Thyroid gland (tissue), 4 donors: Measurements from ENCODE around the gene PTGDS. TPM values are rescaled to one million over a fixed set of nuclear protein-coding genes. Genes with fewer than 3 reads are reported as not detected.
A peak's percentile ranks its signal among the peaks of the same experiment; 100 is the strongest.

Experiments used
- DNase-seq, 2 donors: peaks; one replicate each; pipeline ENCODE4 v3.0.0-alpha.2; 2019
- H3K27ac ChIP-seq, 3 donors: fragments of 200-600 bp; sonication (generic); 1 replicate in 2 of 3; 2 replicates in 1 of 3; pipeline ENCODE4 v1.5.1; 2016 to 2019; ENCODE audit warnings: mild to moderate bottlenecking in 1 of 3, moderate library complexity in 1 of 3
- H3K27me3 ChIP-seq: fragments of 200-600 bp; sonication (generic); one replicate; pipeline ENCODE4 v1.5.1; 2019
- H3K36me3 ChIP-seq, 2 donors: fragments of 200-600 bp; sonication (generic); one replicate each; pipeline ENCODE4 v1.5.1; 2016 to 2019
- H3K4me1 ChIP-seq, 2 donors: fragments of 200-600 bp; sonication (generic); one replicate each; pipeline ENCODE4 v1.5.1; 2017 to 2019
- H3K4me3 ChIP-seq, 3 donors: fragments of 200-600 bp; sonication (generic); replicated peaks in 1 of 3; 1 replicate in 2 of 3; 2 replicates in 1 of 3; pipeline ENCODE4 v1.5.1; 2016; ENCODE audit warnings: mild to moderate bottlenecking in 1 of 3
- H3K9me3 ChIP-seq: fragments of 200-600 bp; sonication (generic); one replicate; pipeline ENCODE4 v1.5.1; 2017
- CTCF ChIP-seq, 6 experiments: fragments of 200-600 bp in 3 of 6; fragments of 450-650 bp in 3 of 6; sonication (generic) in 3 of 6; IDR thresholded peaks; one replicate each; pipeline ENCODE4 v1.5.1; 2016 to 2019; ENCODE audit warnings: antibody characterized with exemption in 6 of 6, mild to moderate bottlenecking in 2 of 6, inconsistent platforms in 1 of 6, moderate library complexity in 1 of 6
- POLR2A ChIP-seq, 2 donors: fragments of 450-650 bp; IDR thresholded peaks; one replicate each; pipeline ENCODE4 v1.6.1; 2017; ENCODE audit warnings: antibody characterized with exemption in 2 of 2, mild to moderate bottlenecking in 2 of 2, moderate library complexity in 1 of 2
- WGBS, 2 donors: methylation state at CpG; one replicate each; pipeline ENCODE4 v1.1.5; 2017; 5-methylcytosine and 5-hydroxymethylcytosine counted together
- intact Hi-C: fragments of 100-400 bp; cut with DNase I; formaldehyde crosslinking; loops from one replicate; pipeline ENCODE4 v1.15.1; 2023
- total RNA-seq, 4 donors: library from RNA; depleted of rRNA; stranded (reverse); fragments of >200 nt; gene quantifications; one replicate each; pipeline ENCODE4 v1.2.3, GENCODE V29; 2016

Gene PTGDS
- total RNA-seq, 4 donors from 2014 or later, result 5.0 to 39.5 (median 33.9) TPM

GRCh38 chr9:136964833-136965422, 12.4 kb upstream of the PTGDS start:
- Histone ChIP-seq H3K27ac (no peak overlapping the region), H3K9me3 (no peaks in the 10 kb centered on the region), H3K36me3 (no peaks in the 10 kb centered on the region), H3K4me1 (peaks cover 4 to 21% of the 10 kb centered on the region in 2 donors), H3K27me3 (no peaks in the 10 kb centered on the region), H3K4me3 (no peak overlapping the region)
- 86 to 87% methylated on average over 26 of the region's 26 CpGs for whole genome bisulfite sequencing, 2 donors
- TF ChIP-seq POLR2A (IDR thresholded peaks at IDR 0.05), result no peak
- intact Hi-C loops, result no loop called here
- DNase-seq, result no peak

- TF ChIP-seq POLR2A (IDR thresholded peaks at IDR 0.05) (no peak), CTCF (IDR thresholded peaks at IDR 0.05) (no peak)
- WGBS, 2 donors, result 23 to 28% methylated on average over 23 of the region's 23 CpGs
- Histone ChIP-seq H3K36me3 (no peaks in the 10 kb centered on the region), H3K9me3 (no peaks in the 10 kb centered on the region), H3K4me1 (peaks cover 2 to 15% of the 10 kb centered on the region in 2 donors), H3K27me3 (no peaks in the 10 kb centered on the region), H3K27ac (no peak overlapping the region), H3K4me3 (no peak overlapping the region)
- intact Hi-C loops, result no loop called here
- DNase-seq, result peak in 1 of 2 donors; percentile 35
Measured at GRCh38 chr9:136965771-136966484, 11.4 kb upstream of the PTGDS start.

GRCh38 chr9:136968333-136969127, 8.8 kb upstream of the PTGDS start:
- TF ChIP-seq POLR2A (IDR thresholded peaks at IDR 0.05) (no peak), CTCF (IDR thresholded peaks at IDR 0.05) (no peak)
- DNase-seq, result no peak
- intact Hi-C loops, result no loop called here
- Histone ChIP-seq H3K36me3 (no peaks in the 10 kb centered on the region), H3K4me3 (no peak overlapping the region), H3K27me3 (no peaks in the 10 kb centered on the region), H3K4me1 (peaks cover 0 to 8% of the 10 kb centered on the region in 2 donors), H3K9me3 (no peaks in the 10 kb centered on the region), H3K27ac (no peak overlapping the region)
- WGBS, 2 donors, result 77 to 80% methylated on average over 1 to 12 of the region's 17 CpGs

- Histone ChIP-seq H3K27ac (no peak overlapping the region), H3K9me3 (no peaks in the 10 kb centered on the region), H3K36me3 (no peaks in the 10 kb centered on the region), H3K27me3 (no peaks in the 10 kb centered on the region), H3K4me1 (peaks cover 0 to 8% of the 10 kb centered on the region in 2 donors), H3K4me3 (no peak overlapping the region)
- 83% methylated on average over 2 of the region's 17 CpGs; no CpG with 5 or more reads in 1 of the 2 donors for WGBS, 2 donors
- intact Hi-C loops, result no loop called here
- TF ChIP-seq POLR2A (IDR thresholded peaks at IDR 0.05) (no peak), CTCF (IDR thresholded peaks at IDR 0.05) (no peak)
- no peak for DNase-seq
Measured at GRCh38 chr9:136969150-136969549, 8.2 kb upstream of the PTGDS start.

- intact Hi-C loops, result no loop called here
- Histone ChIP-seq H3K27ac (no peak overlapping the region), H3K9me3 (no peaks in the 10 kb centered on the region), H3K27me3 (no peaks in the 10 kb centered on the region), H3K4me1 (peaks cover 0 to 8% of the 10 kb centered on the region in 2 donors), H3K4me3 (no peak overlapping the region), H3K36me3 (no peaks in the 10 kb centered on the region)
- no peak for DNase-seq
- 86% methylated on average over 2 of the region's 5 CpGs; no CpG with 5 or more reads in 1 of the 2 donors for WGBS, 2 donors
- TF ChIP-seq POLR2A (IDR thresholded peaks at IDR 0.05) (no peak), CTCF (IDR thresholded peaks at IDR 0.05) (no peak)
Measured at GRCh38 chr9:136969774-136970173, 7.5 kb upstream of the PTGDS start.
